HFFc6 (cell line): ENCODE measurements around the gene TBX1. TPM values are rescaled to one million over a fixed set of nuclear protein-coding genes. Genes with fewer than 3 reads are reported as not detected.
"Not testable (repeated sequence)": the region's sequence is repeated elsewhere in the genome, so short reads cannot be mapped to it uniquely, and the experiment has no call there.

Experiments
- DNase-seq: peaks from one replicate; pipeline ENCODE4 v3.0.0-alpha.2; 2018
- H3K27ac Mint-ChIP-seq: 2 replicates; pipeline ENCODE4 v1.8.0; 2020; ENCODE audit warnings: mild to moderate bottlenecking, mixed read lengths
- H3K27me3 Mint-ChIP-seq: 2 replicates; pipeline ENCODE4 v1.8.0; 2021; ENCODE audit warnings: mild to moderate bottlenecking, moderate library complexity, mixed read lengths; ENCODE audit not compliant: insufficient read depth
- H3K36me3 Mint-ChIP-seq: 2 replicates; pipeline ENCODE4 v1.8.0; 2021; ENCODE audit warnings: low read depth, mixed read lengths
- H3K4me1 Mint-ChIP-seq: 2 replicates; pipeline ENCODE4 v1.8.0; 2020; ENCODE audit warnings: low read depth, mixed read lengths
- H3K4me3 Mint-ChIP-seq: 2 replicates; pipeline ENCODE4 v1.8.0; 2020; ENCODE audit warnings: mild to moderate bottlenecking, moderate library complexity, mixed read lengths
- H3K9me3 Mint-ChIP-seq: 2 replicates; pipeline ENCODE4 v1.8.0; 2020; ENCODE audit warnings: mild to moderate bottlenecking, mixed read lengths
- total RNA-seq, 6 experiments: library from RNA; stranded (reverse); fragmentation: NEBNext Ultra II Directional; extraction: Animal tissue kit (Norgen Biotek cat#: 25700); gene quantifications; 2 replicates in 1 of 6; 3 replicates in 5 of 6; pipeline ENCODE4 v1.2.3, GENCODE V29; 2021
- TF ChIP-seq, protein P1 (sequence below): fragments of 200-600 bp; sonication (generic); IDR thresholded peaks from 2 replicates; pipeline ENCODE4 v1.5.0; 2021; ENCODE audit warnings: antibody characterized with exemption, mild to moderate bottlenecking

TBX1 gene
- total RNA-seq, 6 experiments from 2014 or later = 0.14 to 1.1 (median 0.73) TPM; not detected in 1

GRCh38 chr22:19723983-19724827 lies 36.4 kb upstream of the TBX1 start:
- Mint-ChIP-seq H3K4me1 (no peaks in the 10 kb centered on the region), H3K9me3 (peaks cover 22% of the 10 kb centered on the region), H3K36me3 (peaks cover 10% of the 10 kb centered on the region), H3K4me3 (no peak overlapping the region), H3K27me3 (peaks cover 3% of the 10 kb centered on the region; the same call in 1 of the 2 replicates), H3K27ac (no peak overlapping the region)
- TF ChIP-seq, protein P1, sequence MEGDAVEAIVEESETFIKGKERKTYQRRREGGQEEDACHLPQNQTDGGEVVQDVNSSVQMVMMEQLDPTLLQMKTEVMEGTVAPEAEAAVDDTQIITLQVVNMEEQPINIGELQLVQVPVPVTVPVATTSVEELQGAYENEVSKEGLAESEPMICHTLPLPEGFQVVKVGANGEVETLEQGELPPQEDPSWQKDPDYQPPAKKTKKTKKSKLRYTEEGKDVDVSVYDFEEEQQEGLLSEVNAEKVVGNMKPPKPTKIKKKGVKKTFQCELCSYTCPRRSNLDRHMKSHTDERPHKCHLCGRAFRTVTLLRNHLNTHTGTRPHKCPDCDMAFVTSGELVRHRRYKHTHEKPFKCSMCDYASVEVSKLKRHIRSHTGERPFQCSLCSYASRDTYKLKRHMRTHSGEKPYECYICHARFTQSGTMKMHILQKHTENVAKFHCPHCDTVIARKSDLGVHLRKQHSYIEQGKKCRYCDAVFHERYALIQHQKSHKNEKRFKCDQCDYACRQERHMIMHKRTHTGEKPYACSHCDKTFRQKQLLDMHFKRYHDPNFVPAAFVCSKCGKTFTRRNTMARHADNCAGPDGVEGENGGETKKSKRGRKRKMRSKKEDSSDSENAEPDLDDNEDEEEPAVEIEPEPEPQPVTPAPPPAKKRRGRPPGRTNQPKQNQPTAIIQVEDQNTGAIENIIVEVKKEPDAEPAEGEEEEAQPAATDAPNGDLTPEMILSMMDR = no peak
- DNase-seq = no peak

DNA sequence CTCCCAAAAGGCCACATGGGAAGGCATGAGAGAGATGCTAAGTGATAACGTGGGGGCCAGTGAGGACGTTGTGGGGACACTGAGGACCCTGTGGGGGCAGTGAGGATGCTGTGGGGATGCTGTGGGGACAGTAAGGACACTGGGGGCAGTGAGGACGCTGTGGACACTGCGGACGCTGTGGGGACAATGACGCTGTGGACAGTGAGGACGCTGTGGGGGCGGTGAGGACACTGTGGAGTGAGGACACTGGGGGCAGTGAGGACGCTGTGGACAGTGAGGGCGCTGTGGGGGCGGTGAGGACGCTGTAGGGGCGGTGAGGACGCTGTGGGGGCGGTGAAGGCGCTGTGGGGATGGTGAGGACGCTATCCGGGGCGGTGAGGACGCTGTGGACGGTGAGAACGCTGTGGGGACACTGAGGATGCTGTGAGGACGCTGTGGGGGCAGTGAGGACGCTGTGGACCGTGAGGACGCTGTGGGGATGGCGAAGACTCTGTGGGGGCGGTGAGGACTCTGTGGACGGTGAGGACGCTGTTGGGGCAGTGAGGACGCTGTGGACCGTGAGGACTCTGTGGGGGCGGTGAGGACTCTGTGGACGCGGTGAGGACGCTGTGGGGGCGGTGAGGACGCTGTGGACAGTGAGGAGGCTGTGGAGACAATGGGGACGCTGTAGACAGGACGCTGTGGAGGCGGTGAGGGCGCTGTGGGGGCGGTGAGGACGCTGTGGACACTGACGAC lies 35.5 kb upstream of the TBX1 start:
- TF ChIP-seq, protein P1 = no peak
- Mint-ChIP-seq H3K36me3 (peaks cover 10% of the 10 kb centered on the region), H3K4me1 (no peaks in the 10 kb centered on the region), H3K4me3 (no peak overlapping the region), H3K27me3 (peaks cover 3% of the 10 kb centered on the region; the same call in 1 of the 2 replicates), H3K27ac (no peak overlapping the region), H3K9me3 (peaks cover 22% of the 10 kb centered on the region)
- DNase-seq = no peak

- not testable (repeated sequence) for H3K4me1 Mint-ChIP-seq, H3K27ac Mint-ChIP-seq, H3K4me3 Mint-ChIP-seq, DNase-seq, H3K27me3 Mint-ChIP-seq
- Mint-ChIP-seq H3K9me3 (peaks cover 22% of the 10 kb centered on the region), H3K36me3 (peaks cover 10% of the 10 kb centered on the region)
These were observed 34.4 kb upstream of the TBX1 start for GRCh38 chr22:19726064-19726788.

DNA sequence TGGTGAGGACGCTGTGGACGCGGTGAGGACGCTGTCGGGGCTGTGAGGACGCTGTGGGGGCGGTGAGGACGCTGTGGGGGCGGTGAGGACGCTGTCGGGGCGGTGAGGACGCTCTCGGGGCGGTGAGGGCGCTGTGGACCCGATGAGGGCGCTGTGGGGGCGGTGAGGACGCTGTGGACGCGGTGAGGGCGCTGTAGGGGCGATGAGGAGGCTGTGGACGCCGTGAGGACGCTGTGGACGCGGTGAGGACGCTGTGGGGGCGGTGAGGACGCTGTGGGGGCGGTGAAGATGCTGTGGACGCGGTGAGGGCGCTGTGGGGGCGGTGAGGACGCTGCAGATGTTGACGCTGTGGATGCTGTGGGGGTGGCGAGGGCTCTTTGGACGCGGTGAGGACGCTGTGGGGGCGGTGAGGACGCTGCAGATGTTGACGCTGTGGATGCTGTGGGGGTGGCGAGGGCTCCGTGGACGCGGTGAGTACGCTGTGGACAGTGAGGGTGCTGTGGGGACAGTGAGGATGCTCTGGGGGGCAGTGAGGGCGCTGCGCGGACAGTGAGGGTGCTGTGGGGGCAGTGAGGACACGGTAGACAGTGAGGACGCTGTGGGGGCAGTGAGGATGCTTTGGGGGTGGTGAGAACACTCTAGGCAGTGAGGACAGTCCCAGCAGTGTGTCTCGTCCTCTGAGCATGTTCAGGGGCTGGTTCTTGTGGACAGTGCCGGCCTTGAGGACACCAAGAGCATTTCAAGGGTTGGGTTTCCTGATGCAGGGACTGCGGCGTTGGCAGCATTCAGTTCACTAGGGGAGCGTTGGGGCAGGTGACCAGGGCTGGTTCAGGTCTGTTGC lies 33.0 kb upstream of the TBX1 start:
- Mint-ChIP-seq H3K4me3 (no peak overlapping the region), H3K27ac (no peak overlapping the region), H3K27me3 (peaks cover 5% of the 10 kb centered on the region), H3K4me1 (no peaks in the 10 kb centered on the region; the same call in 1 of the 2 replicates), H3K36me3 (peaks cover 10% of the 10 kb centered on the region), H3K9me3 (peaks cover 22% of the 10 kb centered on the region)
- DNase-seq = no peak
- TF ChIP-seq, protein P1 = no peak

- H3K27ac Mint-ChIP-seq = no peak overlapping the region
- H3K36me3 Mint-ChIP-seq = peaks cover 10% of the 10 kb centered on the region
- H3K27me3 Mint-ChIP-seq = peaks cover 5% of the 10 kb centered on the region
- H3K4me1 Mint-ChIP-seq = no peaks in the 10 kb centered on the region; the same call in 1 of the 2 replicates
- TF ChIP-seq, protein P1 = no peak
- peaks cover 22% of the 10 kb centered on the region for H3K9me3 Mint-ChIP-seq
- no peak overlapping the region for H3K4me3 Mint-ChIP-seq
- no peak for DNase-seq
These were observed 32.3 kb upstream of the TBX1 start for GRCh38 chr22:19728271-19728670.
